Measurements from ENCODE around the gene ITGB5. TPM values are rescaled to one million over a fixed set of nuclear protein-coding genes. Genes with fewer than 3 reads are reported as not detected.
"Not testable (repeated sequence)": the region's sequence is repeated elsewhere in the genome, so short reads cannot be mapped to it uniquely, and the experiment has no call there.

Gene ITGB5
- total and polyA plus RNA-seq, 4 donors: 101 to 369 (median 292) TPM

GRCh38 chr3:124791639-124792151 is 95.5 kb downstream of the ITGB5 start:
- no peaks in the 10 kb centered on the region for H3K9me3 ChIP-seq (ENCODE audit: control insufficient read depth, low read length)
- WGBS, 2 donors: 2 to 3% methylated on average over 8 of the region's 8 CpGs
- H3K36me3 ChIP-seq (ENCODE audit: control insufficient read depth in 1 of 2, insufficient read depth in 2 of 2, low read length in 1 of 2): no peaks in the 10 kb centered on the region
- H3K4me1 ChIP-seq (ENCODE audit: control insufficient read depth in 1 of 2, insufficient read depth in 2 of 2, low read length in 2 of 2): peaks cover 2 to 10% of the 10 kb centered on the region in 2 donors
- no peak overlapping the region for H3K4me3 ChIP-seq (ENCODE audit: low read length in 2 of 2)
- intact Hi-C loops (cut with DNase I): no loop called here
- peak overlapping the region; percentile 72 to 73 for H3K27ac ChIP-seq (ENCODE audit: low read depth in 1 of 2, low read length in 2 of 2)
- H3K27me3 ChIP-seq (ENCODE audit: control insufficient read depth in 1 of 2, insufficient read depth in 2 of 2, low read length in 1 of 2): no peaks in the 10 kb centered on the region
- DNase-seq (peak; percentile 80 to 84), ATAC-seq (ENCODE audit: low FRiP score) (peak; percentile 87)

- no peaks in the 10 kb centered on the region for H3K27me3 ChIP-seq (ENCODE audit: control insufficient read depth in 1 of 2, insufficient read depth in 2 of 2, low read length in 1 of 2)
- peak overlapping the region; percentile 72 to 73 for H3K27ac ChIP-seq (ENCODE audit: low read depth in 1 of 2, low read length in 2 of 2)
- no peaks in the 10 kb centered on the region for H3K9me3 ChIP-seq (ENCODE audit: control insufficient read depth, low read length)
- DNase-seq (no peak), ATAC-seq (ENCODE audit: low FRiP score) (no peak)
- no peak overlapping the region for H3K4me3 ChIP-seq (ENCODE audit: low read length in 2 of 2)
- no peaks in the 10 kb centered on the region for H3K36me3 ChIP-seq (ENCODE audit: control insufficient read depth in 1 of 2, insufficient read depth in 2 of 2, low read length in 1 of 2)
- intact Hi-C loops (cut with DNase I): no loop called here
- 53 to 62% methylated on average over 4 of the region's 4 CpGs for WGBS, 2 donors
- peaks cover 2 to 10% of the 10 kb centered on the region in 2 donors for H3K4me1 ChIP-seq (ENCODE audit: control insufficient read depth in 1 of 2, insufficient read depth in 2 of 2, low read length in 2 of 2)
Measured at GRCh38 chr3:124791142-124791541, 96.0 kb downstream of the ITGB5 start.

- H3K27ac ChIP-seq (ENCODE audit: low read depth in 1 of 2, low read length in 2 of 2); H3K27me3 ChIP-seq (ENCODE audit: control insufficient read depth in 1 of 2, insufficient read depth in 2 of 2, low read length in 1 of 2); ATAC-seq (ENCODE audit: low FRiP score); H3K4me3 ChIP-seq (ENCODE audit: low read length in 2 of 2); H3K9me3 ChIP-seq (ENCODE audit: control insufficient read depth, low read length); H3K36me3 ChIP-seq (ENCODE audit: control insufficient read depth in 1 of 2, insufficient read depth in 2 of 2, low read length in 1 of 2); intact Hi-C loops (cut with DNase I): not testable (repeated sequence)
- DNase-seq: peak in 1 of 2 donors; percentile 20
- 77 to 81% methylated on average over 4 of the region's 5 CpGs for WGBS, 2 donors
- peaks cover 2 to 10% of the 10 kb centered on the region in 2 donors for H3K4me1 ChIP-seq (ENCODE audit: control insufficient read depth in 1 of 2, insufficient read depth in 2 of 2, low read length in 2 of 2)
Measured at GRCh38 chr3:124789103-124789502, 98.1 kb downstream of the ITGB5 start.

GRCh38 chr3:124788254-124788745 is 98.9 kb downstream of the ITGB5 start:
- Histone ChIP-seq H3K4me3 (ENCODE audit: low read length in 2 of 2) (no peak overlapping the region), H3K4me1 (ENCODE audit: control insufficient read depth in 1 of 2, insufficient read depth in 2 of 2, low read length in 2 of 2) (peaks cover 2 to 6% of the 10 kb centered on the region in 2 donors), H3K27me3 (ENCODE audit: control insufficient read depth in 1 of 2, insufficient read depth in 2 of 2, low read length in 1 of 2) (no peaks in the 10 kb centered on the region), H3K9me3 (ENCODE audit: control insufficient read depth, low read length) (no peaks in the 10 kb centered on the region), H3K36me3 (ENCODE audit: control insufficient read depth in 1 of 2, insufficient read depth in 2 of 2, low read length in 1 of 2) (no peaks in the 10 kb centered on the region), H3K27ac (ENCODE audit: low read depth in 1 of 2, low read length in 2 of 2) (peak overlapping the region in 1 of 2 donors; percentile 17)
- WGBS, 2 donors: 60 to 65% methylated on average over 2 of the region's 2 CpGs
- intact Hi-C loops (cut with DNase I): no loop called here
- ATAC-seq (ENCODE audit: low FRiP score): no peak
- peak in 1 of 2 donors; percentile 9 for DNase-seq

- Histone ChIP-seq H3K27ac (ENCODE audit: low read depth in 1 of 2, low read length in 2 of 2) (peak overlapping the region; percentile 17 to 30), H3K4me1 (ENCODE audit: control insufficient read depth in 1 of 2, insufficient read depth in 2 of 2, low read length in 2 of 2) (peaks cover 2 to 4% of the 10 kb centered on the region in 2 donors), H3K27me3 (ENCODE audit: control insufficient read depth in 1 of 2, insufficient read depth in 2 of 2, low read length in 1 of 2) (no peaks in the 10 kb centered on the region), H3K9me3 (ENCODE audit: control insufficient read depth, low read length) (no peaks in the 10 kb centered on the region), H3K36me3 (ENCODE audit: control insufficient read depth in 1 of 2, insufficient read depth in 2 of 2, low read length in 1 of 2) (no peaks in the 10 kb centered on the region), H3K4me3 (ENCODE audit: low read length in 2 of 2) (no peak overlapping the region)
- ATAC-seq (ENCODE audit: low FRiP score) (no peak), DNase-seq (peak in 1 of 2 donors; percentile 23)
- WGBS, 2 donors: 75 to 82% methylated on average over 3 of the region's 3 CpGs
- intact Hi-C loops (cut with DNase I): no loop called here
Measured at GRCh38 chr3:124787476-124788195, 99.5 kb downstream of the ITGB5 start.

GRCh38 chr3:124786511-124787241 is 100.5 kb downstream of the ITGB5 start:
- 28 to 36% methylated on average over 6 of the region's 6 CpGs for WGBS, 2 donors
- intact Hi-C loops (cut with DNase I): no loop called here
- Histone ChIP-seq H3K4me3 (ENCODE audit: low read length in 2 of 2) (no peak overlapping the region), H3K36me3 (ENCODE audit: control insufficient read depth in 1 of 2, insufficient read depth in 2 of 2, low read length in 1 of 2) (no peaks in the 10 kb centered on the region), H3K27ac (ENCODE audit: low read depth in 1 of 2, low read length in 2 of 2) (peak overlapping the region; percentile 26 to 30), H3K27me3 (ENCODE audit: control insufficient read depth in 1 of 2, insufficient read depth in 2 of 2, low read length in 1 of 2) (no peaks in the 10 kb centered on the region), H3K9me3 (ENCODE audit: control insufficient read depth, low read length) (no peaks in the 10 kb centered on the region), H3K4me1 (ENCODE audit: control insufficient read depth in 1 of 2, insufficient read depth in 2 of 2, low read length in 2 of 2) (peaks cover 0 to 2% of the 10 kb centered on the region in 2 donors)
- ATAC-seq (ENCODE audit: low FRiP score): peak; percentile 38
- peak in 1 of 2 donors; percentile 31 for DNase-seq

GRCh38 chr3:124785973-124786372 is 101.2 kb downstream of the ITGB5 start:
- no peaks in the 10 kb centered on the region for H3K9me3 ChIP-seq (ENCODE audit: control insufficient read depth, low read length)
- 52 to 59% methylated on average over 3 of the region's 3 CpGs for WGBS, 2 donors
- no peaks in the 10 kb centered on the region for H3K36me3 ChIP-seq (ENCODE audit: control insufficient read depth in 1 of 2, insufficient read depth in 2 of 2, low read length in 1 of 2)
- no peaks in the 10 kb centered on the region for H3K27me3 ChIP-seq (ENCODE audit: control insufficient read depth in 1 of 2, insufficient read depth in 2 of 2, low read length in 1 of 2)
- intact Hi-C loops (cut with DNase I): no loop called here
- peak overlapping the region in 1 of 2 donors; percentile 17 for H3K27ac ChIP-seq (ENCODE audit: low read depth in 1 of 2, low read length in 2 of 2)
- DNase-seq (no peak), ATAC-seq (ENCODE audit: low FRiP score) (no peak)
- no peak overlapping the region for H3K4me3 ChIP-seq (ENCODE audit: low read length in 2 of 2)
- H3K4me1 ChIP-seq (ENCODE audit: control insufficient read depth in 1 of 2, insufficient read depth in 2 of 2, low read length in 2 of 2): no peaks in the 10 kb centered on the region

- Histone ChIP-seq H3K36me3 (ENCODE audit: control insufficient read depth in 1 of 2, insufficient read depth in 2 of 2, low read length in 1 of 2) (no peaks in the 10 kb centered on the region), H3K4me1 (ENCODE audit: control insufficient read depth in 1 of 2, insufficient read depth in 2 of 2, low read length in 2 of 2) (peaks cover 0 to 2% of the 10 kb centered on the region in 2 donors), H3K27me3 (ENCODE audit: control insufficient read depth in 1 of 2, insufficient read depth in 2 of 2, low read length in 1 of 2) (no peaks in the 10 kb centered on the region), H3K9me3 (ENCODE audit: control insufficient read depth, low read length) (no peaks in the 10 kb centered on the region), H3K27ac (ENCODE audit: low read depth in 1 of 2, low read length in 2 of 2) (peak overlapping the region; percentile 19 to 77), H3K4me3 (ENCODE audit: low read length in 2 of 2) (no peak overlapping the region)
- ATAC-seq (ENCODE audit: low FRiP score): no peak
- WGBS, 2 donors: 35 to 43% methylated on average over 17 of the region's 17 CpGs
- peak; percentile 76 to 78 for DNase-seq
- intact Hi-C loops (cut with DNase I): loop anchor here (5.0 kb wide), 2 partner anchors 97 to 102 kb away; partner anchors contain the start of gene ITGB5 (in 1 of the 2)
Measured at GRCh38 chr3:124784686-124785382, 102.3 kb downstream of the ITGB5 start.
